ENCODE data around the gene PSMD3.
"Not testable (repeated sequence)": the region's sequence is repeated elsewhere in the genome, so short reads cannot be mapped to it uniquely, and the experiment has no call there.

Gene PSMD3

DNA sequence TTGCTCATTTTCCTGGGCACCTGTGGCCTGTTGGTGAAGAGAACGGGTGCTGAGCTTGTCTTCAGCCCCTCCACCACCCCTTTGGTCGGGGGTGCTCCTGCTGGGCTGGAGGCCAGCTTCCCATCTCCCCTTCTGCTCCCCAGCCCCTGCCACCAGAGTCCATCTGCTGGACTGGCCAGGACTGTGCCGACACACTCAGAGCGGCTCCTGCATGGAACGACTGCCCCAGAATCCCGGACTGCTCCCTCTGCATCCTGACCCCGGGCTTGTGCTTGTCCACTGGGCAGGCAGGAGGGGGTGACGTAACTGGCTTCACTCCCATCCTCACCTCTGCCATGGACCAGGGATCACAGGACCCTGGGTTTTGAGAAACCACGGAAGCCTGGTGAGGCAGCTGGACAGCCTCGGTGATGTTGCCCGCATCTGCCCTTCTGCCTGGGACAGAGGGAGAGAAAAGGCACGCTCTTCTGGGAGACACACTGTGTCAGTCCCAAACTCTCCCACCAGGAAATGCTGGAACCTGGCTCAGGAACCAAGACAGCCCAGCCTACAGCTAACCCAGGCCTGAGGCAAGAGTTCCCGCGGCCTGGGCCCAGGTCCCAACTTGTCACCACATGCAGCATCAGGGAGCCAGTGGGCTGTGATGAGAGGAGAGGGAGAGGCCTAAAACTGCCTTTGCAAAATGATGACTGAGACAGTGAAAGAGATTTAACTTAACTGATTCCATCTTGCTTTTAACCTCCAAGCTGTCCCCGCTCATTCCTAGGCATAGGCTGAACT is 33.9 kb upstream of the PSMD3 start:
- Histone ChIP-seq H3K27ac (ENCODE audit: low read depth, low read length) (no peak overlapping the region), H3K9ac (ENCODE audit: low read length) (no peak overlapping the region), H3K36me3 (ENCODE audit: insufficient read depth, low read length) (no peaks in the 10 kb centered on the region), H3K4me3 (ENCODE audit: low read depth in 1 of 2, low read length in 2 of 2) (no peak overlapping the region), H3K4me1 (ENCODE audit: insufficient read depth, low read length) (no peaks in the 10 kb centered on the region), H3K9me3 (ENCODE audit: low read length) (no peaks in the 10 kb centered on the region), H3K27me3 (ENCODE audit: control insufficient read depth in 1 of 2, insufficient read depth in 2 of 2, low read length in 2 of 2) (no peaks in the 10 kb centered on the region)

- H3K27me3 ChIP-seq (ENCODE audit: control insufficient read depth in 1 of 2, insufficient read depth in 2 of 2, low read length in 2 of 2); H3K36me3 ChIP-seq (ENCODE audit: insufficient read depth, low read length); H3K9ac ChIP-seq (ENCODE audit: low read length); H3K27ac ChIP-seq (ENCODE audit: low read depth, low read length); H3K4me3 ChIP-seq (ENCODE audit: low read depth in 1 of 2, low read length in 2 of 2); H3K9me3 ChIP-seq (ENCODE audit: low read length); H3K4me1 ChIP-seq (ENCODE audit: insufficient read depth, low read length): not testable (repeated sequence)
These were observed 32.1 kb upstream of the PSMD3 start for GRCh38 chr17:39948489-39948828.

DNA sequence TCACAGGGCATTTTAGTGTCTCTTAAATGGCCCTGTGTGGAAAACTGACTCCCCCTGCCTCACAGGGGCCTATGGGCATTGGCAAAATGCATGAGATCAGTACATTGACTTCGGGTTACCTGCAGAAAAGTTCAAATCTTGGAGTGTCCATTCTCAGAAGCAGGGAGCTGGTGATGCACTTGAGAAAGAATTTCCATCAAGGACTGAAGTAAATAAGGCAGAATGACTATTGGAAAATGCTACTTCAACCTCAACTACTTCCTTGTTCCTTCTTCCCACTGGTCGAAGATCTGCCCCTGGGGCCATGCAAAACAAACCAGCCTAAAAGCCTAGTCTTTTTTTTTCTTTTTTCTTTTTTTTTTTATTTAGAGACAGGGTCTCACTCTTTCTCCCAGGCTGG is 31.6 kb upstream of the PSMD3 start:
- Histone ChIP-seq H3K27me3 (ENCODE audit: control insufficient read depth in 1 of 2, insufficient read depth in 2 of 2, low read length in 2 of 2) (no peaks in the 10 kb centered on the region), H3K4me1 (ENCODE audit: insufficient read depth, low read length) (peaks cover 10% of the 10 kb centered on the region), H3K27ac (ENCODE audit: low read depth, low read length) (no peak overlapping the region), H3K4me3 (ENCODE audit: low read depth in 1 of 2, low read length in 2 of 2) (no peak overlapping the region), H3K36me3 (ENCODE audit: insufficient read depth, low read length) (no peaks in the 10 kb centered on the region), H3K9ac (ENCODE audit: low read length) (no peak overlapping the region), H3K9me3 (ENCODE audit: low read length) (no peaks in the 10 kb centered on the region)

GRCh38 chr17:39950871-39951348 is 29.7 kb upstream of the PSMD3 start:
- no peaks in the 10 kb centered on the region for H3K9me3 ChIP-seq (ENCODE audit: low read length)
- peaks cover 10% of the 10 kb centered on the region for H3K4me1 ChIP-seq (ENCODE audit: insufficient read depth, low read length)
- no peaks in the 10 kb centered on the region for H3K36me3 ChIP-seq (ENCODE audit: insufficient read depth, low read length)
- H3K4me3 ChIP-seq (ENCODE audit: low read depth in 1 of 2, low read length in 2 of 2), result no peak overlapping the region
- H3K9ac ChIP-seq (ENCODE audit: low read length), result no peak overlapping the region
- no peak overlapping the region for H3K27ac ChIP-seq (ENCODE audit: low read depth, low read length)
- no peaks in the 10 kb centered on the region for H3K27me3 ChIP-seq (ENCODE audit: control insufficient read depth in 1 of 2, insufficient read depth in 2 of 2, low read length in 2 of 2)

DNA sequence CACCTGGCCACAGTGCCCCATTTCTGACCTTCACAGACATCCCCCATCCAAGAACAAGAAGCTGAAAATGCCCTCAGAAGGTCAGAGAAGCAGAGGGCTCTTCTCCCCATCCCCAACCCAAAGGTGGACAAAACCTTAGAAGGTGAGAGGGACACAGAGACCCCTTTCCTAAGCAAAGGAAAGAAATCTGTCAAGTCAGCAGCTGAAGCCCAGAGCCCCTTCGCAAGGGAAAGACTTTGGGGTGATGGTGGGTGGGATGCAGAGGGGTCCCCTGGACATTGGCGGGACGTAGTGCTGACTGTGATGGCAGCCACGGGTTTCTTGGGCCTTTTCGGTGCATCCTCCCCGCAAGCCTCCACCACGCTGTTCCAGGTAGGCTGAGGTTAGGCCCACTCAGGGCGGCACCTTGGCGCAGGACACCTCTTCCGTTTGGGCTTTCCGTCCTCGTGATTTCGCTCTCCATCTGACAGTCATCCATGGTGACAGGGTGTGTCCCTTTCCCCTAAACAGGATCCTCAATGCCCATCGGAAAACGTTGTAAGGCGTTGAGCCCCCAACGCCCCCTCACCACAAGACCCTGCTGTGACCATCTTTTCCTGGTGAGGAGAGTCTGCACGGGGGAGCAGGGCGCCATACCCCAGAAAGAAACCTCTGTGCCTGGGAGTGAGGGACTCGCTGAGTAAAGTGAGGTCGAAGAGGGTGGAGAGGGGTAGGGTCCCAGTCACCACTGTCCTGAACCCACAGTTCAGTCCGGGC is 28.5 kb upstream of the PSMD3 start:
- Histone ChIP-seq H3K9me3 (ENCODE audit: low read length) (no peaks in the 10 kb centered on the region), H3K4me1 (ENCODE audit: insufficient read depth, low read length) (peaks cover 10% of the 10 kb centered on the region), H3K9ac (ENCODE audit: low read length) (no peak overlapping the region), H3K4me3 (ENCODE audit: low read depth in 1 of 2, low read length in 2 of 2) (peak overlapping the region in 1 of 2 donors; percentile 53), H3K27ac (ENCODE audit: low read depth, low read length) (no peak overlapping the region), H3K36me3 (ENCODE audit: insufficient read depth, low read length) (no peaks in the 10 kb centered on the region), H3K27me3 (ENCODE audit: control insufficient read depth in 1 of 2, insufficient read depth in 2 of 2, low read length in 2 of 2) (no peaks in the 10 kb centered on the region)

DNA sequence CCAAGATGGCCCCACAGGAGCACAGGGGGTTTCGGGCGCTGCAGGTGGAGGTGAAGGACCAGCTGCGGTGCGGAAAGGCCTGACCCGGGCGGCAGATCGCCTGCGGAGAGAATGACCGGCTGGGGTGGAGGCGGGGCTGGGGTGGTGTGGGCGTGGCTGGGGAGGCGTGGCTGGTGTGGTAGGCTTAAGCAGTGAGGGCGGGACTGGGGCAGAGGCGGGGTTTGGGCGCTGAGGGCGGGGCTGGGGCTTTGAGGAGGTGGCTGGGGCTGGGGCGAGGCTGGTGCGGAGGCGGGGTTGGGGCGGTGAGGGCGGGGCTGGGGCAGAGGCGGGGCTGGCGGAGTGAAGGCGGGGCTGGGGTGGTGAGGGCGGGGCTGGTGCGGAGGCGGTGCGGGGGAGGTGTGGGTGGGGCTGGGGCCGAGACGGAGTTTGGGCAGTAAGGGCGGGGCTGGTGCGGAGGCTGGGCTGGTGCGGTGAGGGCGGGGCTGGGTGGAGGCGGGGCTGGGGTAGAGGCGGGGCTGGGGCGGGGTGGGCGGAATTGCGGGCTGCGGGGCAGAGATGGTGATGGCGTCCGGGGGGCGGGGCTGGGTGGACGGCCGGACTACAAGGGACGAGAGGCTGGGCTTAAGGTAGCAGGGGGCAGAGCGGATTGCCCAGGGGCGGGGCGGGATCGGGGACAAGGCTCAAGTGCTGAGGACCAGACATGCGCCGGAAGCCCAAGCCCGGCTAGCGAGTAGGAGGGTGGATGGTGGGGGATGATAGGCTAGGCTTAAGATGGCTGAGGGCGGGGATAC is 27.7 kb upstream of the PSMD3 start:
- H3K36me3 ChIP-seq (ENCODE audit: insufficient read depth, low read length), result no peaks in the 10 kb centered on the region
- peaks cover 10% of the 10 kb centered on the region for H3K4me1 ChIP-seq (ENCODE audit: insufficient read depth, low read length)
- H3K9ac ChIP-seq (ENCODE audit: low read length), result no peak overlapping the region
- peak overlapping the region; percentile 41 for H3K27ac ChIP-seq (ENCODE audit: low read depth, low read length)
- no peaks in the 10 kb centered on the region for H3K9me3 ChIP-seq (ENCODE audit: low read length)
- H3K27me3 ChIP-seq (ENCODE audit: control insufficient read depth in 1 of 2, insufficient read depth in 2 of 2, low read length in 2 of 2), result no peaks in the 10 kb centered on the region
- peak overlapping the region in 1 of 2 donors; percentile 62 for H3K4me3 ChIP-seq (ENCODE audit: low read depth in 1 of 2, low read length in 2 of 2)

- H3K9ac ChIP-seq (ENCODE audit: low read length), result no peak overlapping the region
- peak overlapping the region; percentile 41 for H3K27ac ChIP-seq (ENCODE audit: low read depth, low read length)
- no peaks in the 10 kb centered on the region for H3K36me3 ChIP-seq (ENCODE audit: insufficient read depth, low read length)
These were observed 27.1 kb upstream of the PSMD3 start for GRCh38 chr17:39953471-39953888.

GRCh38 chr17:39954876-39955275 is 25.7 kb upstream of the PSMD3 start:
- no peak overlapping the region for H3K4me3 ChIP-seq (ENCODE audit: low read depth in 1 of 2, low read length in 2 of 2)
- H3K9ac ChIP-seq (ENCODE audit: low read length), result no peak overlapping the region
- H3K27ac ChIP-seq (ENCODE audit: low read depth, low read length), result no peak overlapping the region
- peaks cover 10% of the 10 kb centered on the region for H3K4me1 ChIP-seq (ENCODE audit: insufficient read depth, low read length)
- no peaks in the 10 kb centered on the region for H3K36me3 ChIP-seq (ENCODE audit: insufficient read depth, low read length)
- H3K27me3 ChIP-seq (ENCODE audit: control insufficient read depth in 1 of 2, insufficient read depth in 2 of 2, low read length in 2 of 2), result no peaks in the 10 kb centered on the region
- H3K9me3 ChIP-seq (ENCODE audit: low read length), result no peaks in the 10 kb centered on the region

More at GRCh38 chr17:39953471-39953888, 27.1 kb upstream of the PSMD3 start:
- Histone ChIP-seq H3K4me3 (ENCODE audit: low read depth in 1 of 2, low read length in 2 of 2) (peak overlapping the region in 1 of 2 donors; percentile 62), H3K4me1 (ENCODE audit: insufficient read depth, low read length) (peaks cover 10% of the 10 kb centered on the region), H3K9me3 (ENCODE audit: low read length) (no peaks in the 10 kb centered on the region), H3K27me3 (ENCODE audit: control insufficient read depth in 1 of 2, insufficient read depth in 2 of 2, low read length in 2 of 2) (no peaks in the 10 kb centered on the region)

- no peaks in the 10 kb centered on the region for H3K36me3 ChIP-seq (ENCODE audit: insufficient read depth, low read length)
- no peak overlapping the region for H3K27ac ChIP-seq (ENCODE audit: low read depth, low read length)
- H3K9ac ChIP-seq (ENCODE audit: low read length), result no peak overlapping the region
- H3K9me3 ChIP-seq (ENCODE audit: low read length), result no peaks in the 10 kb centered on the region
- H3K27me3 ChIP-seq (ENCODE audit: control insufficient read depth in 1 of 2, insufficient read depth in 2 of 2, low read length in 2 of 2), result no peaks in the 10 kb centered on the region
- H3K4me1 ChIP-seq (ENCODE audit: insufficient read depth, low read length), result peaks cover 10% of the 10 kb centered on the region
- H3K4me3 ChIP-seq (ENCODE audit: low read depth in 1 of 2, low read length in 2 of 2), result no peak overlapping the region
These were observed 24.8 kb upstream of the PSMD3 start for GRCh38 chr17:39955726-39956225.

DNA sequence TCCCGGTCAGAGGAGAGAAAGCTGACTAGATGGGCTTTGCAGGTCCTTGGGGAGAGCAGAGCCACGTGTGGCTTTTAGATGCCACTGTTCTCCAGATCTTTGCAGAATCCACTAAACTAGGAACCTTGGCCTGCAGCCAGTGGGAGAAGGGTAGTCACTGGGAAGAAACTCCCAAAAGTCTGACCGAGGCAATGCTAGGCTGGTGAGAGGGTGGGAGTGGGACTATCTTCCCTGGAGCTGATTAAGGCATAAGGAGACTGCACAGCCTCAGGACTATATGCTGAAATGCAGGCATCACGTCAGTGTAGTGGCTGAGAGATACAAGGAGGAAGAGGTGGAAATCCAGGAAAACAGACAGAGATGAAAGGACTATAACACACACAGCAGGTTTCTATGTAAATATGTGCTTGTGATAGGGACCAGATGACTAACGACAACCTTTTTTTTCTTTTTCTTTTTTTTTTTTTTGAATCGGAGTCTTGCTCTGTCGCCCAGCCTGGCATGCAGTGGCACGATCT is 20.0 kb upstream of the PSMD3 start:
- no peak overlapping the region for H3K4me3 ChIP-seq (ENCODE audit: low read depth in 1 of 2, low read length in 2 of 2)
- no peak overlapping the region for H3K27ac ChIP-seq (ENCODE audit: low read depth, low read length)
- H3K9me3 ChIP-seq (ENCODE audit: low read length), result no peaks in the 10 kb centered on the region
- peaks cover 0 to 5% of the 10 kb centered on the region in 2 donors for H3K27me3 ChIP-seq (ENCODE audit: control insufficient read depth in 1 of 2, insufficient read depth in 2 of 2, low read length in 2 of 2)
- peaks cover 4% of the 10 kb centered on the region for H3K4me1 ChIP-seq (ENCODE audit: insufficient read depth, low read length)
- H3K36me3 ChIP-seq (ENCODE audit: insufficient read depth, low read length), result no peaks in the 10 kb centered on the region
- H3K9ac ChIP-seq (ENCODE audit: low read length), result no peak overlapping the region

Measured in muscle layer of colon (tissue), 2 donors.